Measurements from ENCODE around the gene NLRX1. TPM values are rescaled to one million over a fixed set of nuclear protein-coding genes. Genes with fewer than 3 reads are reported as not detected.
"Not testable (repeated sequence)": the region's sequence is repeated elsewhere in the genome, so short reads cannot be mapped to it uniquely, and the experiment has no call there.

Gene NLRX1
- total RNA-seq, 1 donor from 2014 or later = 32.4 TPM

GRCh38 chr11:119149786-119150275, 18.7 kb upstream of the NLRX1 start:
- DNase-seq (ENCODE audit: missing footprints) (no peak), ATAC-seq (no peak)
- intact Hi-C loops (cut with DNase I) = loop anchor here (2.0 kb wide), 1 partner anchor 47 kb away; no protein-coding TSS in a partner anchor

- DNase-seq (ENCODE audit: missing footprints) (no peak), ATAC-seq (no peak)
- intact Hi-C loops (cut with DNase I) = no loop called here
Observed at GRCh38 chr11:119152043-119152442, 16.5 kb upstream of the NLRX1 start.

- DNase-seq (ENCODE audit: missing footprints) (no peak), ATAC-seq (no peak)
- intact Hi-C loops (cut with DNase I) = no loop called here
Observed at GRCh38 chr11:119152604-119153003, 15.9 kb upstream of the NLRX1 start.

DNA sequence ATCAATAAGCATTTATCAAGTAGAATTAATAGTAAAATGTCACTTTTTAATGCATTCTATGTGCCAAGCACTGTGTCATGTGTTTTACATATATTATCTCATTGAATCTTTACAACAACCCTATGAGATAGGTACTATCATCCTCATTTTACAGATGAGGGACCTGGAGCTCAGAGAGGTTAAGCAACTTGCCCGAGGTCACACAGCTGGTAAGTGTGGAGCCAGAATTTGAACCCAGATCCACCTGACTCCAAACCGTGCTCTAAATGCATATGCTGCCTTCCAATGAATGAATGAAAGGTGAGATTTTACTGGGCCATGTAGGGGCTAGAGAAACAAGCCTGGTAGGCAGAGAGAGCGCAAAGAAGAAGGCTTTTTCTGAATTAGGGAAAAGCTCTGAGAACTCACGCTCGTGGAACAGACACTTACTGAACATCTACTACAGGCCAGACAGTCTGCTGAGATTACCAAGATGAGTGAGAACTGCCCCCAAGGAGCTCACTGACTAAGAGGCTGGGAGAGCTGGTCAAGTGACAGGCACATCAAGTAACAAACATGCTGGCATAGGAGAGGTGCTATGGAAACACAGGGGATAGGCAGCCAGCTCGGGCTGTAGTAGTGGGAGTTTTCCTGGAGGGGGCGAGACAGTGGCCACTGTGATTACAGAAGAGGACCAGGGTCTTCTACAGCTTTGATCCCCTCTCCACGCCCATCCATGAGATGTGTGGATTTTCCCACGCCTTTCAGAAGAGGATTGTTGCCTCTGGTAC, 15.3 kb upstream of the NLRX1 start:
- DNase-seq (ENCODE audit: missing footprints) = no peak
- no peak for ATAC-seq
- intact Hi-C loops (cut with DNase I) = no loop called here

- intact Hi-C loops (cut with DNase I) = no loop called here
- ATAC-seq (no peak), DNase-seq (ENCODE audit: missing footprints) (no peak)
Observed at GRCh38 chr11:119154178-119154577, 14.3 kb upstream of the NLRX1 start.

GRCh38 chr11:119155733-119156492, 12.6 kb upstream of the NLRX1 start:
- intact Hi-C loops (cut with DNase I) = no loop called here
- DNase-seq (ENCODE audit: missing footprints) = no peak
- no peak for ATAC-seq

DNA sequence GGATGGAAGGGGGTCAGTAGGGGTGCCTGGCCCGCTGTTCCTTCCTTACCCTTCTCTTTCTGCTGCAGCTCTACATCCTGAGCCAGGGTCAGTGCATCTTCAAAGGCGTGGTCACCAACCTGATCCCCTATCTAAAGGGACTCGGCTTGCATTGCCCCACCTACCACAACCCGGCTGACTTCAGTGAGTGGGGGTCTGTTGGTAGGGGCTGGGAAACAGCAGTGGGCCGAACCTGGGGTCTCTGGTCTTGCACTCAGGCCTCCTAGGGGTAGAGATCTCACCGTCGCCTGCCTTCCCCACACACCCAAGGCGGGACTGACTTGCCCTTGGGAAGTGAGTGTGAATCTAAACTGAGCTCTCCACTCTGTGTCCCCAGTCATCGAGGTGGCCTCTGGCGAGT, 12.0 kb upstream of the NLRX1 start:
- DNase-seq (ENCODE audit: missing footprints) (no peak), ATAC-seq (no peak)
- intact Hi-C loops (cut with DNase I) = no loop called here

GRCh38 chr11:119157063-119157462, 11.5 kb upstream of the NLRX1 start:
- ATAC-seq = no peak
- no peak for DNase-seq (ENCODE audit: missing footprints)
- intact Hi-C loops (cut with DNase I) = no loop called here

- intact Hi-C loops (cut with DNase I) = no loop called here
- ATAC-seq = no peak
- DNase-seq (ENCODE audit: missing footprints) = no peak
Observed at GRCh38 chr11:119158467-119158866, 10.1 kb upstream of the NLRX1 start.

- ATAC-seq = no peak
- intact Hi-C loops (cut with DNase I) = no loop called here
- DNase-seq (ENCODE audit: missing footprints) = no peak
Observed at GRCh38 chr11:119160151-119160550, 8.4 kb upstream of the NLRX1 start.

DNA sequence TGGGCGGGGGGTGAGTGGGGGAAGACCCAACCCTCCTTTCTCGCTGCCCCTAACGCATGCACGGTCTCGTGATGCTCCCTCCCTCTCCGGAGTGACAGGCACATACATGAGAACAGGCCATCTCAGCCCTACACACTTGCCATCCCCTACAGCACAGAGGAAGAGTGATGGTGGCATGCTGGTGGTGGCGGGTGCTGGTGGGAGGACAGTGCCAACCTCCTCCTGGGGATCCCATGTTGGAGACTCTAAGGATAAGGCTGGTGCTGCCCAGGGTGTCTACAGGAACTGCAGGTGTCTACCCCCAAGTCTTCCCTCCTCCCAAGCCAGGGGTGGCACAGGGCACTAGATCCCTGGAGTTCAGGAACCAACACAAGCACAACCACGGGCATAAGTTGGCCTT, 6.7 kb upstream of the NLRX1 start:
- no peak for ATAC-seq
- intact Hi-C loops (cut with DNase I) = no loop called here

GRCh38 chr11:119166368-119167076, 2.0 kb upstream of the NLRX1 start:
- ATAC-seq = no peak
- DNase-seq (ENCODE audit: missing footprints) = no peak
- intact Hi-C loops (cut with DNase I) = no loop called here

More for the DNA sequence above, 6.7 kb upstream of the NLRX1 start:
- no peak for DNase-seq (ENCODE audit: missing footprints)

- intact Hi-C loops (cut with DNase I); ATAC-seq; DNase-seq (ENCODE audit: missing footprints): not testable (repeated sequence)
Observed at GRCh38 chr11:119167077-119167458, 1.5 kb upstream of the NLRX1 start.

GRCh38 chr11:119167933-119168332, 592 bp upstream of the NLRX1 start:
- DNase-seq (ENCODE audit: missing footprints) = no peak
- intact Hi-C loops (cut with DNase I) = loop anchor here (2.0 kb wide), 1 partner anchor 29 kb away; no protein-coding TSS in a partner anchor
- no peak for ATAC-seq

- intact Hi-C loops (cut with DNase I) = loop anchor here (2.0 kb wide), 1 partner anchor 28 kb away; no protein-coding TSS in a partner anchor
- no peak for DNase-seq (ENCODE audit: missing footprints)
- peak; percentile 61 for ATAC-seq
Observed at GRCh38 chr11:119169282-119169719, 776 bp downstream of the NLRX1 start.

- ATAC-seq (no peak), DNase-seq (ENCODE audit: missing footprints) (no peak)
- intact Hi-C loops (cut with DNase I) = no loop called here
Observed at GRCh38 chr11:119172513-119172912, 4.0 kb downstream of the NLRX1 start.

DNA sequence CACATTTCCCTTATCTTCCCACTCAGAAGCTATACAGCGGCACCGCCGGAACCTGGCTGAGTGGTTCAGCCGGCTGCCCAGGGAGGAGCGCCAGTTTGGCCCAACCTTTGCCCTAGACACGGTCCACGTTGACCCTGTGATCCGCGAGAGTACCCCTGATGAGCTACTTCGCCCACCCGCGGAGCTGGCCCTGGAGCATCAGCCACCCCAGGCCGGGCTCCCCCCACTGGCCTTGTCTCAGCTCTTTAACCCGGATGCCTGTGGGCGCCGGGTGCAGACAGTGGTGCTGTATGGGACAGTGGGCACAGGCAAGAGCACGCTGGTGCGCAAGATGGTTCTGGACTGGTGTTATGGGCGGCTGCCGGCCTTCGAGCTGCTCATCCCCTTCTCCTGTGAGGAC, 4.9 kb downstream of the NLRX1 start:
- intact Hi-C loops (cut with DNase I) = no loop called here
- ATAC-seq (no peak), DNase-seq (ENCODE audit: missing footprints) (no peak)

DNA sequence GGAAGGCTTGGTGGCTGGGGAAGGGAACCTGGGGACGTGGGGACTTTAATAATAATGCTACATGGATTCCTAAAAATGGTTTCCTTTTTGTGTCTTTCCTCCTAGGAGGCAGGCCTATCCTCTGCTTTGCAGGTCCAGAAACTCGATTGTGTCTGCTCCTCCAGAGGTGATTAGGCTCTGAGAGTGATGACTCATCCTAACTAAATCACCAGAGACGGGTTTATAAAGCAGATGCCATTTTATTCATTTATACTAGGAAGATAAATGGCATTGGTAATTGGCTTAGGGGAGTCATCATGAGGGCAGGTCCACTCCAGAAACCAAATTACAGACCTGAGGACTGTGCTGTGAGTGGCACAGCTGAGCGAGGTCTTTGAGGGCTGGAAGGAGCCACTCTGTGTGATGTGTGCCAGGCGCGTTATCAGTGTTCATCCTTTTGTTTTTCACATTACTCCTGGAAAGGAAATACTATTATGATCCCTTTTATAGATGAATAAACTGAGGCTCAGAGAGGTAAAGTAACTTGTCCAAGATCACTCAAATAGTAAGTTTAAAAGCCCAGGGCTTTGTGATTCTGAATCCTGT, 7.1 kb downstream of the NLRX1 start:
- no peak for DNase-seq (ENCODE audit: missing footprints)
- intact Hi-C loops (cut with DNase I) = no loop called here
- no peak for ATAC-seq

DNA sequence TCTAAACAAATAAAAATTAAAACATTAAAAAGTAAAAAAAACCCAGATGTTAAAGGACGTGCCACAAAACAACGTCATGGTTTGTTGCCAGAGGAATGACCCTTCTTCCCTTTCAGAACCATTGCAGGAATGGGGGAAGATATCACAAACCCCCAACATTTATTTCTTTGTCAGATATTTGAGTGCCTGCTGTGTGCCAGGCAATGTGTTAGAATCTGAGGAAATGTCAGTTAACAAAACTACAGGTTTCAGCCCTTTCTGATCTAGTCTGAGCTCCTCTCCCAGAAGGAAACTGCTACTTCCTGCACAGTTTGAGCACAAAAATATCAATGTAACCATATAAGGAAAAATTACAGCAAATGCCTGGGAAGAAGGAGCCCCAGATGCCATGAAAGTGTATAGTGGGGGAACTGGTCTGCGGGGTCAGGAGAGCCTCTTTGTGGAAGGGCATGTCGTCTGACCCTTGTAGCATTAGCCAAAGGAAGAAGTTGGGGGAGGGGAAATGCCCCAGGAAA, 9.7 kb downstream of the NLRX1 start:
- intact Hi-C loops (cut with DNase I) = no loop called here
- ATAC-seq = no peak
- no peak for DNase-seq (ENCODE audit: missing footprints)

All from Right ventricle myocardium inferior (tissue), 1 donor.